ENCODE measurements around the gene YPEL4.

- TF ChIP-seq, protein P1, sequence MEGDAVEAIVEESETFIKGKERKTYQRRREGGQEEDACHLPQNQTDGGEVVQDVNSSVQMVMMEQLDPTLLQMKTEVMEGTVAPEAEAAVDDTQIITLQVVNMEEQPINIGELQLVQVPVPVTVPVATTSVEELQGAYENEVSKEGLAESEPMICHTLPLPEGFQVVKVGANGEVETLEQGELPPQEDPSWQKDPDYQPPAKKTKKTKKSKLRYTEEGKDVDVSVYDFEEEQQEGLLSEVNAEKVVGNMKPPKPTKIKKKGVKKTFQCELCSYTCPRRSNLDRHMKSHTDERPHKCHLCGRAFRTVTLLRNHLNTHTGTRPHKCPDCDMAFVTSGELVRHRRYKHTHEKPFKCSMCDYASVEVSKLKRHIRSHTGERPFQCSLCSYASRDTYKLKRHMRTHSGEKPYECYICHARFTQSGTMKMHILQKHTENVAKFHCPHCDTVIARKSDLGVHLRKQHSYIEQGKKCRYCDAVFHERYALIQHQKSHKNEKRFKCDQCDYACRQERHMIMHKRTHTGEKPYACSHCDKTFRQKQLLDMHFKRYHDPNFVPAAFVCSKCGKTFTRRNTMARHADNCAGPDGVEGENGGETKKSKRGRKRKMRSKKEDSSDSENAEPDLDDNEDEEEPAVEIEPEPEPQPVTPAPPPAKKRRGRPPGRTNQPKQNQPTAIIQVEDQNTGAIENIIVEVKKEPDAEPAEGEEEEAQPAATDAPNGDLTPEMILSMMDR (IDR thresholded peaks at IDR 0.05; ENCODE audit: borderline replicate concordance, extremely low read depth, low read length, poor library complexity, severe bottlenecking) = no peak
- no peak for TF ChIP-seq EZH2 (IDR thresholded peaks at IDR 0.05; ENCODE audit: borderline replicate concordance, low read depth, low read length, severe bottlenecking)
Observed at GRCh38 chr11:57601297-57601696, 48.4 kb downstream of the YPEL4 start.
